H1 (cell line): ENCODE results near the gene THAP2. TPM values are rescaled to one million over a fixed set of nuclear protein-coding genes. Genes with fewer than 3 reads are reported as not detected.

Experiments used
- CTCF ChIA-PET: fragments of 300-600 bp; sonication (Branson Sonifier 250); formaldehyde crosslinking; loops from one replicate; lab custom pipeline; 2021; ENCODE audit not compliant: partially characterized antibody; lab: Charles Lee
- POLR2A ChIA-PET: fragments of 300-600 bp; sonication (Branson Sonifier 250); formaldehyde crosslinking; loops from one replicate; lab custom pipeline; 2021; ENCODE audit warnings: inconsistent platforms; ENCODE audit not compliant: partially characterized antibody; lab: Charles Lee
- DNase-seq, 2 experiments: peaks; one replicate each; pipeline versions ENCODE4 v3.0.0 to v3.0.0-alpha.2; 2010 to 2022; ENCODE audit warnings: low spot score in 2 of 2, low read depth in 1 of 2, mixed read lengths in 1 of 2
- FAIRE-seq: peaks from 2 replicates; lab custom pipeline; 2011; peaks lifted over from hg19 to GRCh38; lab: Jason Lieb, UNC
- H2AFZ ChIP-seq: 2 replicates; pipeline ENCODE4 v1.8.1; 2012; ENCODE audit warnings: low read length, inconsistent platforms
- H2AK5ac ChIP-seq: 2 replicates; pipeline ENCODE4 v1.6.1; 2013; ENCODE audit warnings: low read depth, low read length
- H2BK120ac ChIP-seq: replicated peaks from 2 replicates; pipeline ENCODE3; 2013; ENCODE audit warnings: low read depth, low read length, inconsistent platforms
- H2BK12ac ChIP-seq: 2 replicates; pipeline ENCODE4 v1.6.1; 2013; ENCODE audit warnings: low read depth, low read length
- H2BK15ac ChIP-seq: 2 replicates; pipeline ENCODE4 v1.6.1; 2013; ENCODE audit warnings: low read length
- H2BK20ac ChIP-seq: 2 replicates; pipeline ENCODE4 v1.6.1; 2013; ENCODE audit warnings: low read length
- H2BK5ac ChIP-seq: 2 replicates; pipeline ENCODE4 v1.6.1; 2013; ENCODE audit warnings: low read depth, low read length
- H3K14ac ChIP-seq: 2 replicates; pipeline ENCODE4 v1.6.1; 2013; ENCODE audit warnings: inconsistent platforms; ENCODE audit not compliant: insufficient read length
- H3K18ac ChIP-seq: 2 replicates; pipeline ENCODE4 v1.6.1; 2013; ENCODE audit warnings: low read length; ENCODE audit errors: extremely low read depth
- H3K23ac ChIP-seq: 2 replicates; pipeline ENCODE4 v1.6.1; 2013; ENCODE audit warnings: inconsistent platforms; ENCODE audit not compliant: insufficient read length
- H3K23me2 ChIP-seq: 2 replicates; pipeline ENCODE4 v1.6.1; 2013; ENCODE audit warnings: low read depth, low read length
- H3K27ac ChIP-seq: 2 replicates; pipeline ENCODE4 v1.6.1; 2011; ENCODE audit warnings: low read depth, low read length, inconsistent platforms
- H3K27me3 ChIP-seq, 4 experiments: replicated peaks in 1 of 4; 1 replicate in 1 of 4; 2 replicates in 3 of 4; pipeline versions ENCODE4 v1.6.1 to v1.8.1; 2011 to 2013; ENCODE audit warnings: low read length in 3 of 4, mild to moderate bottlenecking in 3 of 4, inconsistent platforms in 2 of 4, mixed read lengths in 2 of 4, moderate library complexity in 1 of 4; ENCODE audit not compliant: control insufficient read depth in 3 of 4, insufficient read depth in 3 of 4; ENCODE audit errors: extremely low read depth in 1 of 4
- H3K36me3 ChIP-seq, 4 experiments: 2 replicates each; pipeline versions ENCODE4 v1.6.1 to v1.8.1; 2011 to 2013; ENCODE audit warnings: mild to moderate bottlenecking in 4 of 4, low read length in 3 of 4, moderate library complexity in 2 of 4, control low read depth in 1 of 4, inconsistent platforms in 1 of 4; ENCODE audit not compliant: insufficient read depth in 4 of 4, control insufficient read depth in 2 of 4
- H3K4ac ChIP-seq: replicated peaks from 2 replicates; pipeline ENCODE3; 2013; ENCODE audit warnings: low read length, low read depth, mixed read lengths, inconsistent platforms; ENCODE audit not compliant: insufficient read length
- H3K4me1 ChIP-seq, 4 experiments: replicated peaks in 1 of 4; 1 replicate in 1 of 4; 2 replicates in 3 of 4; pipeline versions ENCODE4 v1.6.1 to v1.8.1; 2011 to 2013; ENCODE audit warnings: low read length in 3 of 4, inconsistent platforms in 2 of 4, mixed read lengths in 1 of 4; ENCODE audit not compliant: insufficient read depth in 4 of 4, control insufficient read depth in 3 of 4
- H3K4me2 ChIP-seq, 2 experiments: 2 replicates each; pipeline versions ENCODE4 v1.6.1 to v1.8.1; 2011 to 2013; ENCODE audit warnings: low read depth in 2 of 2, low read length in 2 of 2, control low read depth in 1 of 2, inconsistent platforms in 1 of 2, mild to moderate bottlenecking in 1 of 2; ENCODE audit not compliant: insufficient read depth in 1 of 2
- H3K4me3 ChIP-seq, 4 experiments: fragments of 200-600, 300-600 bp in 1 of 4; sonication (generic), shearing (Covaris generic), sonication (Bioruptor Twin) in 1 of 4; 2 replicates each; pipeline versions ENCODE4 v1.5.1 to v1.8.1; 2011 to 2016; ENCODE audit warnings: low read length in 4 of 4, low read depth in 3 of 4, control low read depth in 2 of 4, inconsistent platforms in 2 of 4, mild to moderate bottlenecking in 2 of 4, mixed read lengths in 1 of 4, moderate library complexity in 1 of 4; ENCODE audit not compliant: insufficient read depth in 2 of 4; ENCODE audit errors: extremely low read depth in 1 of 4
- H3K56ac ChIP-seq: replicated peaks from 2 replicates; pipeline ENCODE3; 2013; ENCODE audit warnings: low read depth, mild to moderate bottlenecking, mixed read lengths, low read length, inconsistent platforms; ENCODE audit not compliant: insufficient read length
- H3K79me1 ChIP-seq: 2 replicates; pipeline ENCODE4 v1.6.1; 2013; ENCODE audit warnings: low read depth, low read length, control low read depth
- H3K79me2 ChIP-seq, 2 experiments: 2 replicates each; pipeline versions ENCODE4 v1.6.1 to v1.8.1; 2012 to 2013; ENCODE audit warnings: low read length in 2 of 2, mild to moderate bottlenecking in 2 of 2, inconsistent platforms in 1 of 2; ENCODE audit not compliant: insufficient read depth in 2 of 2, control insufficient read depth in 1 of 2
- H3K9ac ChIP-seq, 4 experiments: replicated peaks in 1 of 4; 1 replicate in 1 of 4; 2 replicates in 3 of 4; pipeline versions ENCODE4 v1.6.1 to v1.8.1; 2011 to 2013; ENCODE audit warnings: low read depth in 3 of 4, low read length in 3 of 4, control low read depth in 2 of 4, mild to moderate bottlenecking in 2 of 4, moderate library complexity in 2 of 4, inconsistent platforms in 1 of 4; ENCODE audit errors: extremely low read depth in 1 of 4
- H3K9me3 ChIP-seq, 2 experiments: 2 replicates each; pipeline versions ENCODE4 v1.6.1 to v1.8.1; 2012 to 2013; ENCODE audit warnings: mild to moderate bottlenecking in 2 of 2, moderate library complexity in 2 of 2, control low read depth in 1 of 2, inconsistent platforms in 1 of 2, low read depth in 1 of 2, low read length in 1 of 2, mixed read lengths in 1 of 2; ENCODE audit not compliant: insufficient read depth in 2 of 2
- H4K20me1 ChIP-seq, 2 experiments: replicated peaks in 1 of 2; 2 replicates each; pipeline versions ENCODE3 to v1.8.1; 2011 to 2013; ENCODE audit warnings: inconsistent platforms in 2 of 2, low read length in 2 of 2, mild to moderate bottlenecking in 1 of 2; ENCODE audit not compliant: insufficient read depth in 2 of 2, control insufficient read depth in 1 of 2
- H4K5ac ChIP-seq: 2 replicates; pipeline ENCODE4 v1.6.1; 2013; ENCODE audit warnings: low read length, low read depth, mixed read lengths, inconsistent platforms; ENCODE audit not compliant: insufficient read length
- H4K8ac ChIP-seq: 2 replicates; pipeline ENCODE4 v1.8.0; 2013; ENCODE audit warnings: mild to moderate bottlenecking, moderate library complexity, low read length, inconsistent platforms; ENCODE audit not compliant: insufficient read depth; ENCODE audit errors: extremely low read depth
- H4K91ac ChIP-seq: replicated peaks from 2 replicates; pipeline ENCODE3; 2013; ENCODE audit warnings: low read length, mixed read lengths, inconsistent platforms; ENCODE audit not compliant: insufficient read length
- CHD1 ChIP-seq: IDR thresholded peaks from 2 replicates; pipeline ENCODE4 v1.6.1; 2012; ENCODE audit warnings: low read depth, low read length, improper control_type of control experiment
- CREB1 ChIP-seq: IDR thresholded peaks from 2 replicates; pipeline ENCODE4 v1.6.1; 2012; ENCODE audit warnings: inconsistent platforms
- GTF2F1 ChIP-seq: IDR thresholded peaks from 2 replicates; pipeline ENCODE4 v1.6.1; 2012; ENCODE audit warnings: low read depth, low read length, improper control_type of control experiment, borderline replicate concordance
- HDAC2 ChIP-seq, 2 experiments: fragments of 300-600 bp in 1 of 2; sonication (generic) in 1 of 2; IDR thresholded peaks; 2 replicates each; pipeline ENCODE4 v1.6.1; 2011 to 2012; ENCODE audit warnings: low read depth in 2 of 2, low read length in 2 of 2, mild to moderate bottlenecking in 2 of 2, moderate library complexity in 2 of 2, borderline replicate concordance in 1 of 2, inconsistent platforms in 1 of 2
- KDM4A ChIP-seq: IDR thresholded peaks from one replicate; pipeline ENCODE4 v1.7.1; 2012; ENCODE audit warnings: low read depth, mild to moderate bottlenecking, moderate library complexity, low read length, inconsistent platforms; ENCODE audit not compliant: severe bottlenecking
- MAFK ChIP-seq: IDR thresholded peaks from 2 replicates; pipeline ENCODE4 v1.6.1; 2012; ENCODE audit warnings: low read depth, mild to moderate bottlenecking, improper control_type of control experiment, low read length
- POU5F1 ChIP-seq: IDR thresholded peaks from 2 replicates; pipeline ENCODE4 v1.6.1; 2011; ENCODE audit warnings: low read depth, mild to moderate bottlenecking, low read length, moderate library complexity
- TAF1 ChIP-seq: IDR thresholded peaks from 2 replicates; pipeline ENCODE4 v1.6.1; 2011; ENCODE audit warnings: mild to moderate bottlenecking, low read depth, low read length
- ZNF274 ChIP-seq: IDR thresholded peaks from 2 replicates; pipeline ENCODE4 v1.7.0; 2012; ENCODE audit warnings: low read length, borderline replicate concordance; ENCODE audit errors: extremely low read depth
- WGBS, 2 experiments: shearing (Covaris generic) in 1 of 2; methylation state at CpG; one replicate each; pipeline versions ENCODE4 v1.1.6 to v1.1.7; 2013 to 2015; ENCODE audit warnings: low lambda C conversion rate in 2 of 2, mixed read lengths in 2 of 2, inconsistent platforms in 1 of 2, low coverage in 1 of 2, missing lambda C conversion rate in 1 of 2; ENCODE audit not compliant: insufficient replicate concordance in 2 of 2, insufficient coverage in 1 of 2, insufficient read length in 1 of 2; ENCODE audit errors: extremely low coverage in 1 of 2, missing lambda C conversion rate in 1 of 2; 5-methylcytosine and 5-hydroxymethylcytosine counted together
- polyA plus RNA-seq, 7 experiments: library from polyadenylated mRNA; depleted of rRNA in 3 of 7; stranded (reverse) in 5 of 7; unstranded in 2 of 7; fragments of >200 nt in 5 of 7; fragments of 200-250 nt in 2 of 7; gene quantifications; 1 replicate in 5 of 7; 2 replicates in 1 of 7; 4 replicates in 1 of 7; pipeline versions ENCODE4 v1.2.1 to v1.2.3, GENCODE V29; 2011 to 2013; ENCODE audit warnings: missing spikeins in 2 of 7, mixed read lengths in 2 of 7
- total RNA-seq: library from RNA; stranded (reverse); fragmentation: NEBNext Ultra II Directional; extraction: Animal tissue kit (Norgen Biotek cat#: 25700); gene quantifications from 2 replicates; pipeline ENCODE4 v1.2.1, GENCODE V29; 2021
- TF ChIP-seq, protein P1 (sequence below), 3 experiments: IDR thresholded peaks; 1 replicate in 2 of 3; 2 replicates in 1 of 3; pipeline versions ENCODE4 v1.5.1 to v1.6.1; 2011; ENCODE audit warnings: low read length in 3 of 3, mild to moderate bottlenecking in 3 of 3, inconsistent platforms in 2 of 3, low read depth in 1 of 3, moderate library complexity in 1 of 3; ENCODE audit not compliant: insufficient read depth in 1 of 3; ENCODE audit errors: control extremely low read depth in 1 of 3

THAP2 gene
- total and polyA plus RNA-seq, 2 of the 8 experiments (the other 6 are each of a cell fraction or from before 2014, with no cell fraction given), result 1.8 to 5.3 TPM

GRCh38 chr12:71655495-71655894 is 8.6 kb upstream of the THAP2 start:
- H3K4ac ChIP-seq, result no peak overlapping the region
- no peaks in the 10 kb centered on the region; a peak in 1 of 4 replicates for H3K9me3 ChIP-seq
- no peaks in the 10 kb centered on the region for H3K4me1 ChIP-seq
- 89% methylated on average over 1 of the region's 1 CpG; no CpG with 5 or more reads in 1 of the 2 experiments for WGBS, 2 experiments
- no peak overlapping the region for H3K18ac ChIP-seq
- peaks cover 0 to 2% of the 10 kb centered on the region in 2 experiments for H4K20me1 ChIP-seq
- H4K8ac ChIP-seq, result no peak overlapping the region
- no peak overlapping the region for H2AFZ ChIP-seq
- no peak overlapping the region for H3K4me2 ChIP-seq
- no peak overlapping the region for H3K14ac ChIP-seq
- H2BK15ac ChIP-seq, result no peak overlapping the region
- H4K91ac ChIP-seq, result no peak overlapping the region
- no peaks in the 10 kb centered on the region for H3K27me3 ChIP-seq
- ChIA-PET CTCF (no interaction called here), POLR2A (no interaction called here)
- peaks cover 0 to 79% of the 10 kb centered on the region in 2 experiments; a peak in 2 of 4 replicates for H3K79me2 ChIP-seq
- H3K36me3 ChIP-seq, result peaks cover 8 to 64% (median 29%) of the 10 kb centered on the region in 4 experiments; a peak in 7 of 8 replicates
- H2BK5ac ChIP-seq, result no peak overlapping the region
- no peak overlapping the region for H4K5ac ChIP-seq
- no peak overlapping the region for H3K56ac ChIP-seq
- TF ChIP-seq HDAC2 (IDR thresholded peaks at IDR 0.05; ENCODE audit: borderline replicate concordance in 1 of 2, low read depth in 2 of 2, low read length in 2 of 2) (no peak), MAFK (no peak), ZNF274 (no peak), TAF1 (no peak), POU5F1 (no peak), KDM4A (no peak), CREB1 (no peak), GTF2F1 (no peak), CHD1 (no peak)
- TF ChIP-seq, protein P1, sequence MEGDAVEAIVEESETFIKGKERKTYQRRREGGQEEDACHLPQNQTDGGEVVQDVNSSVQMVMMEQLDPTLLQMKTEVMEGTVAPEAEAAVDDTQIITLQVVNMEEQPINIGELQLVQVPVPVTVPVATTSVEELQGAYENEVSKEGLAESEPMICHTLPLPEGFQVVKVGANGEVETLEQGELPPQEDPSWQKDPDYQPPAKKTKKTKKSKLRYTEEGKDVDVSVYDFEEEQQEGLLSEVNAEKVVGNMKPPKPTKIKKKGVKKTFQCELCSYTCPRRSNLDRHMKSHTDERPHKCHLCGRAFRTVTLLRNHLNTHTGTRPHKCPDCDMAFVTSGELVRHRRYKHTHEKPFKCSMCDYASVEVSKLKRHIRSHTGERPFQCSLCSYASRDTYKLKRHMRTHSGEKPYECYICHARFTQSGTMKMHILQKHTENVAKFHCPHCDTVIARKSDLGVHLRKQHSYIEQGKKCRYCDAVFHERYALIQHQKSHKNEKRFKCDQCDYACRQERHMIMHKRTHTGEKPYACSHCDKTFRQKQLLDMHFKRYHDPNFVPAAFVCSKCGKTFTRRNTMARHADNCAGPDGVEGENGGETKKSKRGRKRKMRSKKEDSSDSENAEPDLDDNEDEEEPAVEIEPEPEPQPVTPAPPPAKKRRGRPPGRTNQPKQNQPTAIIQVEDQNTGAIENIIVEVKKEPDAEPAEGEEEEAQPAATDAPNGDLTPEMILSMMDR (IDR thresholded peaks at IDR 0.05; ENCODE audit: control extremely low read depth in 1 of 3, insufficient read depth in 1 of 3, low read depth in 1 of 3, low read length in 3 of 3), result no peak
- TF ChIP-seq, all 59 proteins: peak for 0
- no peak for FAIRE-seq
- no peak overlapping the region for H3K4me3 ChIP-seq
- H2BK12ac ChIP-seq, result no peak overlapping the region
- H2BK120ac ChIP-seq, result no peak overlapping the region
- no peak overlapping the region for H3K27ac ChIP-seq
- no peak overlapping the region for H3K9ac ChIP-seq
- DNase-seq, result no peak
- no peak overlapping the region for H3K23ac ChIP-seq
- no peaks in the 10 kb centered on the region for H3K23me2 ChIP-seq
- no peak overlapping the region for H2AK5ac ChIP-seq
- no peaks in the 10 kb centered on the region for H3K79me1 ChIP-seq
- no peak overlapping the region for H2BK20ac ChIP-seq
